ENCODE measurements around the gene CCR3. TPM values are rescaled to one million over a fixed set of nuclear protein-coding genes. Genes with fewer than 3 reads are reported as not detected.

CCR3 gene
- total RNA-seq, 2 experiments from 2014 or later = not detected

DNA sequence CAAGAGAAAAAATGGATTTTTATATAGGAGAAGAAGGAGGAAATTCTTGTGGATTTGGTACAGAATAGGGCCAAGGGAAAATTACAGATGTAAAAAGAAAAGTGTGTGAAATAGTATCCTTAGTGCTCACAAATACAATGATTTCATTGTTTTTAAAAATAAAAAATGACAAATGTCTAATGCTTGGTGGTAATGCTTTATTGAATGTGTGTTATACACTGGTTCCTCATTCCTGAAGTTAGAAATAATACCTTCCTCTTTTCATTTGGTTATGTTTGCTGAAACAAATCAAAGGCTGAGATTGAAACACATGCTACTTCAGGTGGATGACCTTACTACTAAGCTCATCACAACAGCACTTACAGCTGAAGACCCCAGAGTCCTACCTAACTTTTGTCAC is 73.9 kb downstream of the CCR3 start:
- POLR2A ChIA-PET = no interaction called here
- CTCF ChIA-PET = no interaction called here

Other genes with a start within 250 kb of the CCR3 start
- 10 to 100 TPM; 12.1 to 14.5 TPM for gene FYCO1, start 246.6 kb upstream of the CCR3 start, total RNA-seq
- not detected for gene XCR1, start 215.0 kb upstream of the CCR3 start, total RNA-seq
- under 1 TPM; 0.36 to 0.48 TPM for gene CCR1, start 34.1 kb upstream of the CCR3 start, total RNA-seq
- under 1 TPM; 0.34 to 0.42 TPM for gene CCR2, start 111.7 kb downstream of the CCR3 start, total RNA-seq
- 1 to 10 TPM; 2.6 to 3.1 TPM for gene CCR5, start 128.5 kb downstream of the CCR3 start, total RNA-seq
- gene CCRL2, start 164.8 kb downstream of the CCR3 start, total RNA-seq = 1 to 10 TPM; 3.0 to 3.6 TPM
- gene LTF, start 222.4 kb downstream of the CCR3 start, total RNA-seq = not detected